Panc1 (cell line): Measurements from ENCODE around the gene CCDC60. TPM values are rescaled to one million over a fixed set of nuclear protein-coding genes. Genes with fewer than 3 reads are reported as not detected.

Experiments
- ATAC-seq: fragments of 200-7000 bp; cut with Tn5 transposase; 2 replicates; pipeline ENCODE4 v1.9.1; 2020; ENCODE audit warnings: mild to moderate bottlenecking, moderate library complexity
- BruUV-seq: library from RNA; stranded (reverse); fragments of 400-500 nt; replicated peaks from 2 replicates; lab custom pipeline; 2021; lab: Mats Ljungman, UMichigan
- CTCF ChIA-PET: fragments of 300-600 bp; sonication (Branson Sonifier 250); formaldehyde crosslinking; loops from one replicate; lab custom pipeline; 2022; ENCODE audit warnings: antibody characterized with exemption; lab: Charles Lee
- POLR2A ChIA-PET: fragments of 300-600 bp; sonication (Branson Sonifier 250); formaldehyde crosslinking; loops from one replicate; lab custom pipeline; 2022; ENCODE audit warnings: antibody characterized with exemption; lab: Charles Lee
- DNase-seq: peaks from one replicate; pipeline ENCODE4 v3.0.0-alpha.2; 2010; ENCODE audit warnings: low read depth, low spot score
- H3K27ac ChIP-seq: 2 replicates; pipeline ENCODE4 v1.5.1; 2011; ENCODE audit warnings: mild to moderate bottlenecking, low read length, inconsistent platforms
- H3K27me3 ChIP-seq: fragments of 200-500 bp; sonication (Bioruptor generic); 2 replicates; pipeline ENCODE4 v1.6.0; 2014; ENCODE audit warnings: low read length, inconsistent platforms; ENCODE audit not compliant: control insufficient read depth, insufficient read depth
- H3K36me3 ChIP-seq: fragments of 200-500 bp; sonication (Bioruptor generic); 2 replicates; pipeline ENCODE4 v1.5.1; 2014; ENCODE audit warnings: inconsistent platforms, mild to moderate bottlenecking, low read length, moderate library complexity; ENCODE audit not compliant: control insufficient read depth, insufficient read depth
- H3K4me1 ChIP-seq: 2 replicates; pipeline ENCODE4 v1.5.1; 2011; ENCODE audit warnings: inconsistent platforms, mild to moderate bottlenecking, low read length, moderate library complexity; ENCODE audit not compliant: control insufficient read depth, insufficient read depth
- H3K4me3 ChIP-seq, 2 experiments: 2 replicates each; pipeline ENCODE4 v1.5.1; 2011 to 2012; ENCODE audit warnings: low read depth in 2 of 2, low read length in 2 of 2, mild to moderate bottlenecking in 2 of 2, inconsistent platforms in 1 of 2, moderate library complexity in 1 of 2
- H3K9me3 ChIP-seq: fragments of 200-500 bp; sonication (Bioruptor generic); 2 replicates; pipeline ENCODE4 v1.5.1; 2014; ENCODE audit warnings: low read depth, mild to moderate bottlenecking, inconsistent platforms, low read length, moderate library complexity; ENCODE audit not compliant: control insufficient read depth, insufficient read depth
- CTCF ChIP-seq: fragments of 450-650 bp; IDR thresholded peaks from 2 replicates; pipeline ENCODE4 v1.5.1; 2017; ENCODE audit warnings: mild to moderate bottlenecking
- POLR2AphosphoS5 ChIP-seq: IDR thresholded peaks from 2 replicates; pipeline ENCODE4 v1.6.1; 2012; ENCODE audit warnings: mild to moderate bottlenecking, low read depth, low read length, moderate library complexity
- REST ChIP-seq, 2 experiments: IDR thresholded peaks; 2 replicates each; pipeline ENCODE4 v1.6.1; 2011 to 2012; ENCODE audit warnings: low read depth in 2 of 2, control low read depth in 1 of 2, low read length in 1 of 2, mild to moderate bottlenecking in 1 of 2, moderate library complexity in 1 of 2; ENCODE audit not compliant: insufficient read depth in 1 of 2
- SIN3A ChIP-seq: IDR thresholded peaks from 2 replicates; pipeline ENCODE4 v1.6.1; 2012; ENCODE audit warnings: low read depth, mild to moderate bottlenecking, low read length, moderate library complexity, borderline replicate concordance; ENCODE audit not compliant: insufficient read depth
- TCF7L2 ChIP-seq: IDR thresholded peaks from 2 replicates; pipeline ENCODE4 v1.6.1; 2011; ENCODE audit warnings: mild to moderate bottlenecking, low read depth, low read length, inconsistent platforms
- in situ Hi-C: cut with HindIII; loops from 2 replicates; pipeline ENCODE4 v1.10.0; 2016; ENCODE audit warnings: low sequenced_read_pairs, low pct_unique_long_range_greater_than_20kb
- intact Hi-C: fragments of 100-400 bp; cut with micrococcal nuclease; formaldehyde crosslinking; loops from one replicate; pipeline ENCODE4 v1.10.0; 2022; ENCODE audit not compliant: unreplicated experiment
- total RNA-seq: library from RNA; stranded (reverse); gene quantifications from one replicate; pipeline ENCODE4 v1.2.1, GENCODE V29; 2021; ENCODE audit not compliant: unreplicated experiment

The CCDC60 gene
- total RNA-seq, 1 experiment from 2014 or later = not detected

- Histone ChIP-seq H3K9me3 (no peaks in the 10 kb centered on the region), H3K4me3 (no peak overlapping the region), H3K4me1 (no peaks in the 10 kb centered on the region), H3K27ac (no peak overlapping the region), H3K27me3 (peaks cover 20% of the 10 kb centered on the region), H3K36me3 (no peaks in the 10 kb centered on the region)
- DNase-seq (no peak), ATAC-seq (no peak)
- in situ Hi-C loops = no loop called here
- no TSS peak for BruUV-seq
- CTCF ChIA-PET = interaction anchor here (1.7 kb wide), 1 partner anchor 116 kb away, joined by 4 read pairs; no protein-coding TSS in a partner anchor
- no peak for TF ChIP-seq SIN3A
- TF ChIP-seq TCF7L2 = no peak
- TF ChIP-seq REST (IDR thresholded peaks at IDR 0.05; ENCODE audit: insufficient read depth in 1 of 2, low read depth in 2 of 2, low read length in 1 of 2) = no peak
- no peak for TF ChIP-seq POLR2AphosphoS5
- TF ChIP-seq CTCF = no peak
- POLR2A ChIA-PET = no interaction called here
- intact Hi-C loops = no loop called here
Measured at GRCh38 chr12:119296535-119296934, 38.0 kb upstream of the CCDC60 start.

- intact Hi-C loops (no loop called here), in situ Hi-C loops (no loop called here)
- Histone ChIP-seq H3K27ac (no peak overlapping the region), H3K36me3 (no peaks in the 10 kb centered on the region), H3K9me3 (no peaks in the 10 kb centered on the region), H3K27me3 (peaks cover 15% of the 10 kb centered on the region), H3K4me3 (no peak overlapping the region), H3K4me1 (no peaks in the 10 kb centered on the region)
- CTCF ChIA-PET = no interaction called here
- DNase-seq (no peak), ATAC-seq (no peak)
- POLR2A ChIA-PET = no interaction called here
- BruUV-seq = no TSS peak
- TF ChIP-seq REST (IDR thresholded peaks at IDR 0.05; ENCODE audit: insufficient read depth in 1 of 2, low read depth in 2 of 2, low read length in 1 of 2) (no peak), POLR2AphosphoS5 (no peak), TCF7L2 (no peak), CTCF (no peak), SIN3A (no peak)
Measured at GRCh38 chr12:119299130-119299529, 35.4 kb upstream of the CCDC60 start.
